ENCODE results near the gene MMP25.
"Not testable (repeated sequence)": the region's sequence is repeated elsewhere in the genome, so short reads cannot be mapped to it uniquely, and the experiment has no call there.

The MMP25 gene

DNA sequence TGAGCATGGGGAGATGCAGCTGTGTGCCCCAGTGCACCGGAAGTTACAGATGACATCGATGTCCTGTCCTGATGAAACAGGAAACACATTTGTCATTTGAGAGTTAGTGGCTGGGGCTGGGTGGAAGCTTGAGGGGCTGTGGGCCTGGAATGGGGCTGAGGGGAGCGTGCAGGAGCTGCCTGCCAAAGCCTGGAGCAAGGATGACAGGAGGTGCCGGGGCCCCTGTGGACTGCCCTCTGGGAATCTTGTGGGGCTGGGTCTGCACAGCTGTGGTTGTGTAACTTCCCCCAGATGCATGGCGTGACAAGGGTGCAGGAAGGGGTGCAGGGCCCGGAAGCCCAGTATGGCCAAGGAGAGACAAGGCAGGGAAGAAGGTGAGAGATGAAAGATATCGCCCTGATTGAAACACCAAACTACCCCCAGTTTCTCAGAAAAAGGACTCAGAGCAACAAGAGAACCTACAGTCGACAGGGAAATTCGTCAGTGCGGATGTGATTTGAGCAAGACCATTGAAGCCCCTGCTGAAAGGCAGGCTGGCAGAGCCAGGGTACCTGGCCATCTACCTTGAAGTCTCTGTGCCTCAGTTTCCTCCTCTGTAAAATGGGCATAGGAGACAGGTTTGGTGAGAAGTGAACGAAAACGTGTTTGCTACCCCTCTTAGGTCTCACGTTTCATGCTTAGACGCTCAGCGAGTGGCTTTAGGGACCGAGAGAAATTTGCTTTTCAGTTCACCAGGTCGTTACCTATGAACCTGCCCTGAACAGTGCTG is 8.8 kb downstream of the MMP25 start:
- no peak for DNase-seq (ENCODE audit: low read depth, low spot score)

DNA sequence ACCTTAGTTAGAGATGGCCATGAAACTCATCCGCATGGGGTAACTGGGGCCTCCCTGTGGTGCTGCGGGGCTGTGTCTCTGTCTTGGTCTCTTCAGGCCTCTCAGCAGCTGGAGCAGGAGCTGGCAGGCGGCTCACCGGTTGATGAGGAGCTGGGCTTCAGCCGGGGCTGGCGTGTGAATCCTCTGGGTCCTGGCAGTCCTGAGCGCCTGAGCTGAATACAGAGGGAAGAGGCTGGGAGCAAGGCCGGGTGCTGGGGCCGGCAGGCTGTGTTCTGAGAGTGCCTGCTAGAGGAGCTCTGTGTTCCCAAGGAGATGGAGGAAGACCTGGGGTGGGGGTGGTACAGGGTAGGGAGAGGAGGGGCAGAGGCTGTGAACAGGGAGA is 9.4 kb downstream of the MMP25 start:
- DNase-seq (ENCODE audit: low read depth, low spot score): not testable (repeated sequence)

DNA sequence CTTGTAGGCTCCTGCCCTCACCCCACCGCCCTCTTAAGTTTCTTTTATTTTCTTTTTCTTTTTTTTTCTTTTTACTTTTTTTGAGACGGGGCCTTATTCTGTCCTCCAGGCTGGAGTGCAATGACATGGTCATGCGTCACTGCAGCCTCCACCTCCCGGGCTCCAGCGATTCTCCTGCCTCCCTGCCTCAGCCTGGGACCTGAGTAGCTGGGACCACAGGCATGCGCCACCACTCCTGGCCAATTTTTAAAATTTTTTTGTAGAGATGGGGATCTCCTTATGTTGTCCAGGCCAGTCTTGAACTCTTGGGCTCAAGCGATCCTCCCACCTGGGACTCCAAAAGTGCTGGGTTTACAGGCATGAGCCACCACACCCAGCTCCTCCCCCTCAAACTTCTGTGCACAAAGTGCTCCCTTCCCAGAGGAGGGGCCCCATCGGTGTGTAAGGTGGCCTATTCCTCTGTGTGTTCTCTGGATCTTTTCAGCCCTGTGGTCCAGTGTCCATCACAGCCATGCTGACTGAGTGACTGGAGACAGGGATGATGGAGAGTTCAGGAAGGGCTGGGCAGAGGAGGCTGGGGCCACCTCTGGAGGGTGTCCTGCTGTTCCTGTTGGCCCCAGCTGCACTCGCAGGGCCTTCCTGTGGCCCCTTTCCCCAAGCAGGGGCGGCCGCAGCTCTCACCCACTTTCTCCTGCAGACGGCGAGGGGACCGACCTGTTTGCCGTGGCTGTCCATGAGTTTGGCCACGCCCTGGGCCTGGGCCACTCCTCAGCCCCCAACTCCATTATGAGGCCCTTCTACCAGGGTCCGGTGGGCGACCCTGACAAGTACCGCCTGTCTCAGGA is 10.2 kb downstream of the MMP25 start:
- DNase-seq (ENCODE audit: low read depth, low spot score): no peak

DNA sequence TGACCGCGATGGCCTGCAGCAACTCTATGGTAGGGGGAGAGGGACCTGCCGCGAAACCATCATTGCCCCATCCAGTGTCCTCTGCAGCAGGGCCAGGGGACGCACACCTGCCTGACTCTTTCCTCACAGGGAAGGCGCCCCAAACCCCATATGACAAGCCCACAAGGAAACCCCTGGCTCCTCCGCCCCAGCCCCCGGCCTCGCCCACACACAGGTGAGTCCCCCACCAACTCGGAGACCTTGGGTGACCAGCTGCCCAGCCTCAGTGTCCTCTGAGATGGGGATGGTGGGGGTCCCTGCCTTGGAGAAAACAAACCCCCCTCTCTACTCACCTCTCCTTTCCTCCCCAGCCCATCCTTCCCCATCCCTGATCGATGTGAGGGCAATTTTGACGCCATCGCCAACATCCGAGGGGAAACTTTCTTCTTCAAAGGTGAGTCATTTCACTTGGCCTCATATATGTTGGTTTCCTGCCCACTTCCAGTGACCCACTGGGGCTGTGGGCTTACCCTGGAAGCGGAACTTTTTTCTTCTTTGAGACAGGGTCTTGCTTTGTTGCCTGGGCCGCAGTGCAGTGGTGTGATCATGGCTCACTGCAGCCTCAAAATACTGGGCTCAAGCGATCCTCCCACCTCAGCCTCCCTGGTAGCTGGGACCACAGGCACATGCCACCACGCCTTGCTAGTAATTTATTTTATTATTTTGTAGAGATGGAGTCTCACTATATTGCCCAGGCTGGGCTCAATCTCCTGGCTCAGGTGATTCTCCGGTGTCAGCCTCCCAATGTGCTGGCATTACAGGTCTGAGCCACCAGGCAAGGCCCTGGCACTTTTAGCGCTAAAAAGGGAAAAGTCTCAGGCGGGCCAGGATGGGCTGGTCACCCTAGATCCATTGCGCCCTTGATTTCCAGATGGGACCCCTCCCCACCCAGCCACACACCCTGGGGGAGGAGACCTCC is 11.1 kb downstream of the MMP25 start:
- DNase-seq (ENCODE audit: low read depth, low spot score): no peak

DNA sequence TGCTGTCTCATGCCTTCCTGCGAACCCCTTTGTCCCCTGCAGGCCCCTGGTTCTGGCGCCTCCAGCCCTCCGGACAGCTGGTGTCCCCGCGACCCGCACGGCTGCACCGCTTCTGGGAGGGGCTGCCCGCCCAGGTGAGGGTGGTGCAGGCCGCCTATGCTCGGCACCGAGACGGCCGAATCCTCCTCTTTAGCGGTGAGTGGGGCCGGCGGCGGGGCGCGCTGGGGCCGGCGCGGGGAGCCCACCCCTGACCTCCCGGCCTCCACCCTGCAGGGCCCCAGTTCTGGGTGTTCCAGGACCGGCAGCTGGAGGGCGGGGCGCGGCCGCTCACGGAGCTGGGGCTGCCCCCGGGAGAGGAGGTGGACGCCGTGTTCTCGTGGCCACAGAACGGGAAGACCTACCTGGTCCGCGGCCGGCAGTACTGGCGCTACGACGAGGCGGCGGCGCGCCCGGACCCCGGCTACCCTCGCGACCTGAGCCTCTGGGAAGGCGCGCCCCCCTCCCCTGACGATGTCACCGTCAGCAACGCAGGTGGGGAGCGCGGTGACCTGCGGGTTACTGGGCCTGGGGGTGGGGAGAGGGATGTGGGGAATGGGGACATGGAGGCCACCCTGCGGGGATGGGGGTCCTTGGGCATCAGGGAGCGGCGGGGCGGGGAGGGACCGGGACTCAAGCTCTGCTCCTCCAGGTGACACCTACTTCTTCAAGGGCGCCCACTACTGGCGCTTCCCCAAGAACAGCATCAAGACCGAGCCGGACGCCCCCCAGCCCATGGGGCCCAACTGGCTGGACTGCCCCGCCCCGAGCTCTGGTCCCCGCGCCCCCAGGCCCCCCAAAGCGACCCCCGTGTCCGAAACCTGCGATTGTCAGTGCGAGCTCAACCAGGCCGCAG is 12.0 kb downstream of the MMP25 start:
- DNase-seq (ENCODE audit: low read depth, low spot score): no peak

DNA sequence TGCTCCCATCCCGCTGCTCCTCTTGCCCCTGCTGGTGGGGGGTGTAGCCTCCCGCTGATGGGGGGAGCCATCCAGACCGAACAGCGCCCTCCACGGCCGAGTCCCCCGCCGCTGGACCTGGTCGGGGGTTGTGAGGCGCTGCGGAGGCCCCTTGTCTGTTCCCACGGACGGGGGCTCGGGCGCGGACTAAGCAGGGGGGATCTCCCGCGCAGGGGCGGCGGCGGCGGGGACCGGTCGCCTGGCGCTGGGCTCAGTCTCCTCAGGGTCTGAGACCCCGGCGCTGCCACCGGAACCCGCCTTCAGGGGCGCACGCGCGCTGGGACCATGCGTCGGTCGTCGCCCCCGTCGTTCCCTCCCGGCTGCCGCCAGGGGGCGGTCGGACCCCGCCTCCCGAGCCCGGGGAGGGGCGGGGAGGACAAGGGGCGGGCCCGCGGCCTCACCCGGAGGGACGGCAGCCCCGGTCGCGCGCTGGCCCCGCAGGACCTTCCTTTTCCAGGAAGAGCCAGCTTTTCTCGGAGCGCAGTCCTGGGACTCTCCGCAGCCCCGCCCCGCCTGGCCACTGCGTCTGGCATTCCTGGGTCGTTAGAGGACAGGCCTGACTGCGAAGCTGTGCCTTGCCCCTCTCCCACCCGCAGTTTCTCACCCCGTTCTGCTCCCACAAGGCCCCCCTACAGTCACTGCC is 12.8 kb downstream of the MMP25 start:
- no peak for DNase-seq (ENCODE audit: low read depth, low spot score)

DNA sequence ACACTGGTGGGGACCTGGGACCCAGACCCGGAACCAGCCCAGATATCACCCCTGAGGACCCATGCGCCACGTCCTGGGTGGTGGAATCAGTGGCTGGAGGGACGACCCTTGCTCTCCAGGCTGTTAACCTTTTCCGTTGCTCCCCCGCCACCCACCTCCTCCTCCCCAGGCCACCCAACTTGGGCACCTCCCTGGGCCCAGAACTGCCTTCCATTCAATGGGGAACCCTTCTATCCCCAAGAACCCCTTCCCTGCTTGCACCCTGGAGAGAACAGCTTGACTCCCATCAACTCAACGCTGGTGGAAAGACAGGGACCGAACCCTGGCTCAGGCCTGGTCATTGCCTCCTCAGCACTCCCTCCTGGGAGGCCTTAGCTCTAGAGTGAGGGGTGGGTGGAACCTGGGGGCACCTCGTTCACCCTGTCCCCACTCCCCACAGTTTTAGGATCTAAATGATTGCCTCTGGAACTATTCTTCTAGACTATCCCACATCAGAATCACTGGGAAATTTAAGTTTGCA is 13.4 kb downstream of the MMP25 start:
- no peak for DNase-seq (ENCODE audit: low read depth, low spot score)

DNA sequence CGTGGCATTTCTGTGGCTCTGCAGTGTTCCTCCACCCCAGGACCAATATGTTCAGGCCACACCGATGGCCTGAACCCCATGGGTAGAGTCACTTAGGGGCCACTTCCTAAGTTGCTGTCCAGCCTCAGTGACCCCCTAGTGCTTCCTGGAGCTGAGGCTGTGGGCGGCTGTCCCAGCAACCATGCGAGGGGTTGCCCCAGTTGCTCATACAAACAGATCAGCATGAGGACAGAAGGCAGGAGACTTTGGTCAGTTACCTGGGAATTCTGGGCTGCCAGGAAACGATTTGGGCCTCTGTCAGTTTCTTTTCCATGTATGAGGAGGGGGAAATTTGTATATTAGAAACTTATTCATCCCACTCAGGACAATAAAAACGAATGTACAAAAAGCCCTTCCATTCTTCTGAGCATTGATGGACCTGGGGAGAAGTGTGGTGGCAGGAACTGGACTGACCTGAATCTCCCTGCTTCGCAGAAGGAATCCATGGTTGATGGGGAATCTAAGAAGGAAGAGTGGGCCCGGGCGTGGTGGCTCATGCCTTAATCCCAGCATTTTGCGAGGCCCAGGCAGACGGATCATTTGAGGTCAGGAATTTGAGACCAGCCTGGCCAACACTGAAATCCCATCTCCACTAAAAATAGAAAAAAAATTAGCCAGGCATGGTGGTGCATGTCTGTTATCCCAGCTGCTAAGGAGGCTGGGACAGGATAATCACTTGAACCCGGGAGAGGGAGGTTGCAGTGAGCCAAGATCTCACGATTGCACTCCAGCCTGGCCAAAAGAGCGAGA is 14.2 kb downstream of the MMP25 start:
- DNase-seq (ENCODE audit: low read depth, low spot score): no peak

DNA sequence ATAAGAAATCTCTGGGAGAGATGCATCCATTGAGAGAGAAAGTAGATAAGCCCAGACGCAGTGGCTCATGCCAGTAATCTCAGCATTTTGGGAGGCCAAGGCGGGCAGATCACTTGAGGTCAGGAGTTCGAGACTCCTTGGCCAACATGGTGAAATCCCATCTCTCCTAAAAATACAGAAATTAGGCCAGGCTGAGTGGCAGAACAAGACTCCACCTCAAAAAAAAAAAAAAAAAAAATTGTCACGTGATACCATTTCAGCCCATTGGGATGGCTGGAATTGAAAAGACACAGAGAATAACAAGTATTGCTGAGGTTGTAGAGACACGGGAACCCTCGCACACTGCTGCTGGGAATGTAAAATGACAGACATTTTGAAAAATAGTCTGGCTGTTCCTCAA is 16.2 kb downstream of the MMP25 start:
- DNase-seq (ENCODE audit: low read depth, low spot score): no peak

DNA sequence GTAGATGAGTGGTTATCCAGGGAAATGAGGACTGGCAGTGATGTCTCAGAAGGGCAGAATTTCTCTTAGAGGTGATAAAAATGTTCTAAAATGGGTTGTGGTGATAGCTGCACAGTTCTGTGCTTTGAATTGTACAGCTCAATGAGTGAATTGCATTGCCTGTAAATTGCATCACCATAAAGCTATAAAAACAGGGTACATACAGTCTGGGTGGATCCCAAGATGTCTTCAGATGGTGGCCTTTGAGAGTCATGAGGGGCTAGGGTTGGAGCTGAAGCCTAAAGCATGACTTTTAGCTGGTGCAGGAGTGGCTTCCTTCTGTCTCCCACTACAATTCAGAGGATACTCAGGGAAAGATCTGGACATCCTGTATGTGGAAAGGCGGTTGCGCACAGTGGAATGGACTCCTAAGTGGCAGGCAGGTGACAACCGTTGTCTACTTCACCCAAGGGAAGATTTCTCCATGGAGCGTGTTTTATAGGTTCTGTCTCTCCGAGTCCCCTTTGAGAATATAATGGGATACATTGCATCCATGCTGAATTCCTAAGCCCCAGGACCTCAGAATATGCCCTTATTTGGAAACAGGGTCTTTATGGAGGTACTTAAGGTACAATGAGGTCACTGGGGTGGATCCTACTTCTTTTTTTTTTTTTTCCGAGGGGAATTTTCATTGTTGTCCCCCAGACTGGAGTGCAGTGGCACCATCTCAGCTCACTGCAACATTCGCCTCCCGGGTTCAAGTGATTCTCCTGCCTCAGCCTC is 17.4 kb downstream of the MMP25 start:
- no peak for DNase-seq (ENCODE audit: low read depth, low spot score)

DNA sequence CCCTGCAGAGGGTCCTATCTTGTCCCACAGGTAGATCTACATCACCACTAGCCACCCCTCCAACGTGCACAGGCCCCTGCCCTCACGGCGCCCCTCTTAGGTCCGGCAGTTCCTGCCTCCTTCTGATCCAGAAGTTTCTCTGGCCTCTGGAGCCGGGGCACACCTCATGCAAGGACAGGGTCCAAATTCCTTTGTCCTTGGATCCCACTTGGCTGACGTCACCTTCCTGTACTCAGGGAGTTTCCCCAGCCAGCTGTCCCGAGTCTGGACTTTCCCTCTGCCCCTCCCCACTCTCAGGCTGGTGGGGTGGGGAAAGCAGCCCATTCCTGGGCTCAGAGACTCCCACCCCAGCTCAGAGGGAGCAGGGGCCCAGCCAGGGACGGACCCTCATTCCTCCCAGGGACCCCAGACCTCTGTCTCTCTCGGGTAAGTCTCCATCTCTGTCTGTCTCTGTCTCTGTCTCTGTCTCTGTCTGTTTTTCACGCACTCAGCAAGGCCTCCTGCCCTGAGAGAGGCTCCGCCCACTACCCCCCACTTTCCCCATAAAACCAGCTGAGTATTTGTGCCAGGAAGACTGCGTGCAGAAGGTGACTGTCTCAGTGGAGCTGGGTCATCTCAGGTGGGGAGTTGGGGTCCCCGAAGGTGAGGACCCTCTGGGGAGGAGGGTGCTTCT is 18.8 kb downstream of the MMP25 start, which contains the start of gene IL32:
Gene IL32, plus strand, starts transcription at position 572 of the 673 bp plus-strand sequence. CDS start 172 bp downstream, outside the sequence.
- DNase-seq (ENCODE audit: low read depth, low spot score): no peak

DNA sequence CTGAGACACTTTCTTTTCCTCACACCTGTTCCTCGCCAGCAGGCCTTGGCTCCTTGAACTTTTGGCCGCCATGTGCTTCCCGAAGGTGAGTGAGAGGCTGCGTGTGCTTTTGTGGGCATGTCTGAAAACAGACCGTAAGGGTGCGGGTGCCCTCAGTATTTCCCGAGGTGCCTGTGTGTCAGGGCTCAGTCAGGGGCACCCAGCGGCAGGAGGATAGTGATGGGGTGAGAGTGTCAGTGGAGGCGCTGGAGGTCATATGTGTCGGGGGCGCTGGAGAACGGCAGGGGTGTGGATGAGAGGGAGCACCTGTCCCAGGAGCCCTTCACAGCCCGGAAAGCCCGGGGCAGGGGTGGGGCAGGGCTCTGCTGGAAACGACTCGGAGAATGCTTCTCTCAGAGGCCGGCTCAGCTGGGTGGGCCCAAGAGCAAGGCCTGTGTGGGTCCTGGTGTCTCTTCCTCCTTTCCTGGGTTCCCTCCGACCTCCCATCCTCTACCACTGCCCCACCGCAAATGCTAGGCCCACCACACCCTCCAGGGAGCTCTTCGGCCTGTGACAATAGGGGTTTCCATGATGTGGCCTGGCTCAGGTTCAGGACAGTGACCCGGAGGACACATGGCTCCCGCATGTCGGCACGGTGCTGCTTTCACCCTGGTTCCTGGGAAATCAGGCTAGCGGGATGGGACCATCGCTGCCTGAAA is 19.5 kb downstream of the MMP25 start:
- no peak for DNase-seq (ENCODE audit: low read depth, low spot score)

DNA sequence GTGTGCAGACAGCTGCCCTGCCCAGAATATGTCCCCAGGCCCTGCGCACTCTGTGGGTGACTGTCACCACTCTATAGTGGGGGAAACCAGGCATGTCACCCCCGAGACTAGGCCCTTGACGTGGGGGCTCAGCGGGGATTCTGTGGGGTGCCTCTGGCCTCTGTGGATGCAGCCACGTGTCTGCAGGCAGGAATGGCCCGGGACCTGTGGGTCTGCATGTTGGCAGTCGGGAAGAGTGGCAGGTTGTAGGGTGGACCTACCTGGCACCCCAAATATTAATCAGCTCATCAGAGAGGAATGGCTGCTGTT is 20.0 kb downstream of the MMP25 start:
- DNase-seq (ENCODE audit: low read depth, low spot score): no peak

DNA sequence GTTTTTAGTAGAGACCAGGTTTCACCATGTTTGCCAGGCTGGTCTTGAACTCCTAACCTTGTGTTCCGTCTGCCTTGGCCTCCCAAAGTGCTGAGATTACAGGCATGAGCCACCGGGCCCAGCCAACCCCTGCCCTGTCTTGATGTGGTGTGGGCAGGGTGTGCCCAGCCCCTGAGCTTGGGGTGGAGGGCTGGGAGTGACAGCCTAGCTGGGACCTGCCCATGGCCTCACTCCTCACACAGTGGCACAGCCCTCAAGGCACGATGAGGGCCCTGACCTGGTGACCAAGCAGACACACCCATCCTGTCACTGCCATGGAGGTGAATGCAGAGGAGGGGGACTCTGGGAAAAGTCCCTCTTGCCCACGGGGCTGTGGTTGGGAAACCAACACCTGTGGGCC is 22.1 kb downstream of the MMP25 start:
- no peak for DNase-seq (ENCODE audit: low read depth, low spot score)

DNA sequence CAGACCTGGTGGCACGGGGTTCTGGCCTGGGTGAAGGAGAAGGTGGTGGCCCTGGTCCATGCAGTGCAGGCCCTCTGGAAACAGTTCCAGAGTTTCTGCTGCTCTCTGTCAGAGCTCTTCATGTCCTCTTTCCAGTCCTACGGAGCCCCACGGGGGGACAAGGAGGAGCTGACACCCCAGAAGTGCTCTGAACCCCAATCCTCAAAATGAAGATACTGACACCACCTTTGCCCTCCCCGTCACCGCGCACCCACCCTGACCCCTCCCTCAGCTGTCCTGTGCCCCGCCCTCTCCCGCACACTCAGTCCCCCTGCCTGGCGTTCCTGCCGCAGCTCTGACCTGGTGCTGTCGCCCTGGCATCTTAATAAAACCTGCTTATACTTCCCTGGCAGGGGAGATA is 22.8 kb downstream of the MMP25 start:
- not testable (repeated sequence) for DNase-seq (ENCODE audit: low read depth, low spot score)

DNA sequence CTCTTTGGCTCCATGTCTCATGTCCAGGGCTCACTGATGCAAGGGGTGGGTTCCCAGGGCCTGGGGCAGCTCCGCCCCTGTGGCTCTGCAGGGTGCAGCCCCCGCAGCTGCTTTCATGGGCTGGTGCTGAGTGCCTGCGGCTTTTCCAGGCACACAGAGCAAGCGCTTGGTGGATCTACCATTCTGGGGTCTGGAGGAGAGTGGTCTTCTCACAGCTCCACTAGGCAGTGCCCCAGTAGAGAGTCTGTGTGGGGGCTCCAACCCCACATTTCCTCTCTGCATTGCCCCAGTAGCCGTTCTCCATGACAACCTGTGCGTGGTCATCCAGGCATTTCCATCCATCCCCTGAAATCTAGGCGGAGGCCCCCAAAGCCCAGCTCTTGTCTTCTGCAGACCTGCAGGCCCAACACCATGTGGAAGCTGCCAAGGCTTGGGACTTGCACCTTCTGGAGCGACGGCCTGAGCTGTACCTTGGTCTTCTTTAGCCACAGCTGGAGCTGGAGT is 24.3 kb downstream of the MMP25 start:
- DNase-seq (ENCODE audit: low read depth, low spot score): no peak

DNA sequence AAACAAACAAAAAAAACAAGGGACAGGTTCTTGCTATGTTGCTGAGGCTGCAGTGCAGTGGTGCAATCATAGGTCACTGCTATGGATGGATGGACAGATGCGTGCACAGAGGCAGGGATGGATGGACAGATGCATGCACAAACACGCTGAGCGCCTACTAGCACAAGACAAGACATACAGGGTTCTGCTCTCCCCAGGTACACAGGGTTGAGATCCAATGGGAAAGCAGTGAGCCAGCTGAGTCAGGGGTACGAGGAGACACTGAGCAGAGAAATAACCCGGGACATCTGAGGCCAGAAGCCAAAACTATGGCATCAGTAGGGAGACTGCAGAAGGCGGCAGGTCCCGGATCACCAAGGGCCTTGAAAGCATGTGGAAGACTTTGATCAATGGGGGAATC is 25.3 kb downstream of the MMP25 start:
- no peak for DNase-seq (ENCODE audit: low read depth, low spot score)
